Hypothalamus (tissue), 51 donors: ENCODE measurements around the gene KLHL36.
"Not testable (repeated sequence)": the region's sequence is repeated elsewhere in the genome, so short reads cannot be mapped to it uniquely, and the experiment has no call there.

Experiments used
- DNase-seq, 51 donors: peaks; one replicate each; lab custom pipeline; 2025; lab: John Stamatoyannopoulos, UW

The KLHL36 gene

GRCh38 chr16:84690088-84690819 lies 41.9 kb downstream of the KLHL36 start:
- DNase-seq = no peak

GRCh38 chr16:84692451-84693214 lies 44.3 kb downstream of the KLHL36 start:
- DNase-seq = no peak

GRCh38 chr16:84693869-84694268 lies 45.6 kb downstream of the KLHL36 start:
- not testable (repeated sequence) for DNase-seq

- DNase-seq = no peak
Measured at GRCh38 chr16:84694980-84695379, 46.7 kb downstream of the KLHL36 start.

GRCh38 chr16:84699147-84699711 lies 50.9 kb downstream of the KLHL36 start:
- peak in 3 of 51 donors; percentile 16 to 35 (median 18) for DNase-seq

- DNase-seq = peak in 49 of 51 donors; percentile 4 to 83 (median 62)
Measured at GRCh38 chr16:84699712-84700445, 51.6 kb downstream of the KLHL36 start, which contains the start of gene USP10. TSS of gene USP10 (plus strand) at chr16:84700000. CDS start at chr16:84700091, 91 bp downstream.

- peak in 14 of 51 donors; percentile 12 to 49 (median 21) for DNase-seq
Measured at GRCh38 chr16:84700446-84701300, 52.4 kb downstream of the KLHL36 start.

GRCh38 chr16:84703681-84704080 lies 55.4 kb downstream of the KLHL36 start:
- no peak for DNase-seq

- peak in 1 of 51 donors; percentile 34 for DNase-seq
Measured at GRCh38 chr16:84704253-84704652, 55.9 kb downstream of the KLHL36 start.

GRCh38 chr16:84706856-84707255 lies 58.5 kb downstream of the KLHL36 start:
- DNase-seq = no peak

GRCh38 chr16:84709609-84710008 lies 61.3 kb downstream of the KLHL36 start:
- no peak for DNase-seq

- no peak for DNase-seq
Measured at GRCh38 chr16:84710686-84711085, 62.4 kb downstream of the KLHL36 start.
